Neural cell (in vitro differentiated cells): Measurements from ENCODE around the gene MACIR. TPM values are rescaled to one million over a fixed set of nuclear protein-coding genes. Genes with fewer than 3 reads are reported as not detected.

Experiments
- H2AFZ ChIP-seq: fragments of 200-600, 300-800 bp; sonication (generic), shearing (Covaris generic); 2 replicates; pipeline ENCODE4 v1.6.0; 2014; ENCODE audit warnings: low read depth, mild to moderate bottlenecking, antibody characterized with exemption, low read length, moderate library complexity
- H3F3A ChIP-seq: fragments of 200-600 bp; shearing (Covaris generic); 2 replicates; pipeline ENCODE4 v1.6.1; 2016; ENCODE audit warnings: mild to moderate bottlenecking, moderate library complexity, mixed read lengths, antibody characterized with exemption, low read length; ENCODE audit not compliant: insufficient read depth, poor library complexity, severe bottlenecking
- H3K27ac ChIP-seq: fragments of 200-600, 300-800 bp; sonication (generic), shearing (Covaris generic); 2 replicates; pipeline ENCODE4 v1.5.1; 2014; ENCODE audit warnings: mild to moderate bottlenecking, low read length, moderate library complexity
- H3K27me3 ChIP-seq: fragments of 300-800, 200-600 bp; sonication (generic), shearing (Covaris generic); 2 replicates; pipeline ENCODE4 v1.6.0; 2014; ENCODE audit warnings: mild to moderate bottlenecking, low read depth, low read length, moderate library complexity; ENCODE audit not compliant: insufficient read depth
- H3K36me3 ChIP-seq: fragments of 300-800, 200-600 bp; sonication (generic), shearing (Covaris generic); 2 replicates; pipeline ENCODE4 v1.5.1; 2014; ENCODE audit warnings: mild to moderate bottlenecking, antibody characterized with exemption, low read length, moderate library complexity; ENCODE audit not compliant: insufficient read depth
- H3K4me2 ChIP-seq: fragments of 300-800, 200-600 bp; sonication (generic), shearing (Covaris generic); 2 replicates; pipeline ENCODE4 v1.6.0; 2014; ENCODE audit warnings: mild to moderate bottlenecking, low read length
- H3K4me3 ChIP-seq: fragments of 300-800, 200-600 bp; sonication (generic), shearing (Covaris generic); 2 replicates; pipeline ENCODE4 v1.5.1; 2014; ENCODE audit warnings: mild to moderate bottlenecking, low read length, moderate library complexity
- H3K79me2 ChIP-seq: fragments of 200-600 bp; shearing (Covaris generic); replicated peaks from 2 replicates; pipeline ENCODE4 v1.6.0; 2014; ENCODE audit warnings: mild to moderate bottlenecking, low read length, moderate library complexity; ENCODE audit not compliant: insufficient read depth
- H3K9ac ChIP-seq: fragments of 300-800, 200-600 bp; sonication (generic), shearing (Covaris generic); 2 replicates; pipeline ENCODE4 v1.6.1; 2016; ENCODE audit warnings: mild to moderate bottlenecking, low read length, mixed read lengths
- H3K9me2 ChIP-seq: fragments of 200-600 bp; shearing (Covaris generic); 2 replicates; pipeline ENCODE4 v1.6.1; 2016; ENCODE audit warnings: mild to moderate bottlenecking, low read length, mixed read lengths; ENCODE audit not compliant: insufficient read depth
- H3K9me3 ChIP-seq: fragments of 200-600, 300-800 bp; sonication (generic), shearing (Covaris generic); 2 replicates; pipeline ENCODE4 v1.6.1; 2016; ENCODE audit warnings: mild to moderate bottlenecking, mixed run types, low read length, moderate library complexity, mixed read lengths
- H4K20me1 ChIP-seq: fragments of 200-600 bp; shearing (Covaris generic); 2 replicates; pipeline ENCODE4 v1.6.1; 2016; ENCODE audit warnings: mild to moderate bottlenecking, mixed run types; ENCODE audit not compliant: insufficient read depth
- CTCF ChIP-seq: fragments of 450-650 bp; IDR thresholded peaks from 2 replicates; pipeline ENCODE4 v1.5.1; 2014; ENCODE audit warnings: antibody characterized with exemption, mild to moderate bottlenecking, moderate library complexity; ENCODE audit not compliant: poor library complexity, severe bottlenecking
- EP300 ChIP-seq: fragments of 450-650 bp; conservative IDR thresholded peaks from 2 replicates; pipeline ENCODE4 v1.6.1; 2014; ENCODE audit warnings: antibody characterized with exemption, mild to moderate bottlenecking, moderate library complexity; ENCODE audit not compliant: poor library complexity, severe bottlenecking
- EZH2 ChIP-seq: fragments of 200-600, 300-800 bp; shearing (Covaris generic), sonication (generic); IDR thresholded peaks from 2 replicates; pipeline ENCODE4 v1.6.1; 2014; ENCODE audit warnings: antibody characterized with exemption, low read length, borderline replicate concordance, mild to moderate bottlenecking; ENCODE audit not compliant: insufficient read depth, poor library complexity, severe bottlenecking
- POLR2AphosphoS5 ChIP-seq: IDR thresholded peaks from 2 replicates; pipeline ENCODE4 v1.6.1; 2012
- RAD21 ChIP-seq: fragments of 450-650 bp; conservative IDR thresholded peaks from 2 replicates; pipeline ENCODE4 v1.6.1; 2014; ENCODE audit warnings: antibody characterized with exemption, mild to moderate bottlenecking, moderate library complexity
- REST ChIP-seq: IDR thresholded peaks from 2 replicates; pipeline ENCODE4 v1.6.1; 2012; ENCODE audit warnings: borderline replicate concordance
- SMC3 ChIP-seq: fragments of 450-650 bp; conservative IDR thresholded peaks from 2 replicates; pipeline ENCODE4 v1.6.1; 2014; ENCODE audit warnings: antibody characterized with exemption, mild to moderate bottlenecking, moderate library complexity; ENCODE audit not compliant: poor library complexity
- TAF1 ChIP-seq: IDR thresholded peaks from 2 replicates; pipeline ENCODE4 v1.6.1; 2012; ENCODE audit warnings: low read depth
- polyA plus RNA-seq: library from polyadenylated mRNA; depleted of rRNA; stranded (reverse); fragments of >200 nt; gene quantifications from 2 replicates; pipeline ENCODE4 v1.2.3, GENCODE V29; 2014

MACIR gene
- polyA plus RNA-seq, 1 donor from 2014 or later = 34.8 TPM

DNA sequence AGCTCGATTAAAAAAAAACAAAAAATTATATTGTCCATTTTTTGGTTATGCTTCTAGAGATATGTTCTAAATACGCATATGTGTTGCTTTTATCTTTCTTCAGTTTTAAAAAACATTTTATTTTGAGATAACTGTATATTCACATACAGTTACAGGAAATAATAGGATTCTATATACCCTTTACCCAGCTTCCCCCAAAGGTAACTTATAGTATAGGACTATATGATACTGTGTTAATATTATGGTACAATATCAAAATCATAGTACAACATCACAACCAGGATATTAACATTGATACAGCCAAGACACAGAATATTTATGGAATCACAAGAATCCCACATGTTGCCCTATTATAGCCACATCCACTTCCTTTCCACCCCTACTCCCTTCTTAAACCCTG lies 9.5 kb upstream of the MACIR start:
- H2AFZ ChIP-seq = no peak overlapping the region
- no peak overlapping the region for H3K4me2 ChIP-seq
- no peaks in the 10 kb centered on the region for H4K20me1 ChIP-seq
- H3K79me2 ChIP-seq = no peaks in the 10 kb centered on the region
- TF ChIP-seq REST (no peak), EZH2 (no peak), CTCF (no peak), EP300 (no peak), RAD21 (no peak), SMC3 (no peak), POLR2AphosphoS5 (no peak), TAF1 (no peak)
- no peaks in the 10 kb centered on the region for H3F3A ChIP-seq
- no peaks in the 10 kb centered on the region for H3K36me3 ChIP-seq
- H3K9me2 ChIP-seq = no peaks in the 10 kb centered on the region
- H3K27ac ChIP-seq = no peak overlapping the region
- no peak overlapping the region for H3K9ac ChIP-seq
- no peaks in the 10 kb centered on the region for H3K27me3 ChIP-seq
- H3K9me3 ChIP-seq = no peaks in the 10 kb centered on the region
- H3K4me3 ChIP-seq = no peak overlapping the region

DNA sequence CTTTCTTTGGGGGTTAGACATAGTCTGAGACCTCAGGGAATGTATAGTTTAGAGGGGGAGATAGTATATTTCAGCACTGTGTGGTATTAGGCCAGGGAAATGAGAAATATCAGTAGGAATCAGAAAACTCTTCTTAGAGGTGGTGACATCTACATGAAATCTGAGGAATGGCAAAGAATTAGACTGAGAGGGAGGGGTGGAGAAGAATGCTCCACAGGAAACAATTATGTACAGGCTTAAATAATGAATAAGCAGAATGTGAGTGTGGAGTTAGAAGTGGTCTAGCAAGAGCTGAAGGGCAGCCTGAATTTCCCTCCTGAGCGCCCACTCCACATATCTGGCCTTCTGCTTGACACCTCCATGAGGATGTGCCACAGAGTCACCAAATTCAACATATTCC lies 3.6 kb upstream of the MACIR start:
- no peak overlapping the region for H2AFZ ChIP-seq
- no peaks in the 10 kb centered on the region for H3K36me3 ChIP-seq
- TF ChIP-seq EZH2 (no peak), CTCF (no peak), SMC3 (no peak), POLR2AphosphoS5 (no peak), REST (no peak), RAD21 (no peak)
- H3K79me2 ChIP-seq = no peaks in the 10 kb centered on the region
- no peaks in the 10 kb centered on the region for H3F3A ChIP-seq
- H3K9me2 ChIP-seq = no peaks in the 10 kb centered on the region
- no peak overlapping the region for H3K4me3 ChIP-seq
- no peaks in the 10 kb centered on the region for H4K20me1 ChIP-seq
- H3K27me3 ChIP-seq = no peaks in the 10 kb centered on the region
- no peak overlapping the region for H3K27ac ChIP-seq
- no peak overlapping the region for H3K9ac ChIP-seq
- no peaks in the 10 kb centered on the region for H3K9me3 ChIP-seq
- H3K4me2 ChIP-seq = no peak overlapping the region
